ENCODE data around the gene TBC1D9B. TPM values are rescaled to one million over a fixed set of nuclear protein-coding genes. Genes with fewer than 3 reads are reported as not detected.

The TBC1D9B gene
- total and polyA plus RNA-seq, 9 of the 15 experiments (the other 6 are each of a cell fraction or from before 2014, with no cell fraction given): 2.9 to 59.1 (median 33.5) TPM

- TF ChIP-seq RUNX1 (IDR thresholded peaks at IDR 0.05; ENCODE audit: low read depth): no peak
- no peak for TF ChIP-seq E2F8 (IDR thresholded peaks at IDR 0.05; ENCODE audit: low read depth, partially characterized antibody)
- TF ChIP-seq LARP7 (IDR thresholded peaks at IDR 0.05): no peak
- TF ChIP-seq ZNF41 (CRISPR knock-in tag; conservative IDR thresholded peaks at IDR 0.05): peak; percentile 86
- peak; percentile 74; the same call in 1 of the 2 replicates for TF ChIP-seq JUNB (CRISPR knock-in tag; conservative IDR thresholded peaks at IDR 0.05)
- TF ChIP-seq ZNF445 (CRISPR knock-in tag; IDR thresholded peaks at IDR 0.05; ENCODE audit: low read depth): 0 out of 2 replicates have a peak, but pooled peaks have one; percentile 61
- TF ChIP-seq ZNF175 (CRISPR knock-in tag; IDR thresholded peaks at IDR 0.05; ENCODE audit: low read depth): peak; percentile 92; the same call in 1 of the 2 replicates
- no peak for TF ChIP-seq ZNF143 (CRISPR knock-in tag; IDR thresholded peaks at IDR 0.05)
- TF ChIP-seq NCOA6 (IDR thresholded peaks at IDR 0.05): no peak
- no peak for TF ChIP-seq THRAP3 (IDR thresholded peaks at IDR 0.05; ENCODE audit: borderline replicate concordance)
- TF ChIP-seq ARHGAP35 (IDR thresholded peaks at IDR 0.05; ENCODE audit: partially characterized antibody): no peak
- no peak for TF ChIP-seq CBFA2T2 (conservative IDR thresholded peaks at IDR 0.05)
- no peak for TF ChIP-seq ASH1L (IDR thresholded peaks at IDR 0.05; ENCODE audit: borderline replicate concordance, low read depth, partially characterized antibody)
- no peak for TF ChIP-seq SAFB (IDR thresholded peaks at IDR 0.05; ENCODE audit: borderline replicate concordance, low read depth, low read length)
- TF ChIP-seq ZNF449 (CRISPR knock-in tag; IDR thresholded peaks at IDR 0.05): peak; percentile 89
- no peak for TF ChIP-seq ESRRA (IDR thresholded peaks at IDR 0.05; ENCODE audit: borderline replicate concordance, low read depth)
- TF ChIP-seq ZNF232 (CRISPR knock-in tag; IDR thresholded peaks at IDR 0.05): no peak
- TF ChIP-seq CHAMP1 (IDR thresholded peaks at IDR 0.05): no peak
- TF ChIP-seq ZNF217 (CRISPR knock-in tag; IDR thresholded peaks at IDR 0.05): no peak
- no peak for TF ChIP-seq ATF2 (CRISPR knock-in tag; IDR thresholded peaks at IDR 0.05)
- peak in 1 of 2 experiments; percentile 94; a peak in 2 of 4 replicates for TF ChIP-seq TEAD1 (CRISPR knock-in tag; IDR thresholded peaks at IDR 0.05)
These were observed 88.2 kb downstream of the TBC1D9B start (continued) for GRCh38 chr5:179819296-179820126.

Measured in K562 (cell line).